GM18520 (cell line): ENCODE measurements around the gene FBXO9.

Source experiments
- ATAC-seq: cut with Tn5 transposase; IDR thresholded peaks from one replicate; pipeline ENCODE4 v1.9.1; 2021; ENCODE audit not compliant: unreplicated experiment

Gene FBXO9

GRCh38 chr6:53086302-53086701 is 21.1 kb downstream of the FBXO9 start:
- no peak for ATAC-seq

GRCh38 chr6:53089948-53090347 is 24.7 kb downstream of the FBXO9 start:
- no peak for ATAC-seq

- ATAC-seq, result no peak
Measured at GRCh38 chr6:53090576-53090975, 25.4 kb downstream of the FBXO9 start.

- ATAC-seq, result no peak
Measured at GRCh38 chr6:53095270-53095669, 30.1 kb downstream of the FBXO9 start.

- no peak for ATAC-seq
Measured at GRCh38 chr6:53095716-53096115, 30.5 kb downstream of the FBXO9 start.

- no peak for ATAC-seq
Measured at GRCh38 chr6:53100561-53100960, 35.4 kb downstream of the FBXO9 start.

- ATAC-seq, result no peak
Measured at GRCh38 chr6:53101006-53101405, 35.8 kb downstream of the FBXO9 start.

- ATAC-seq, result no peak
Measured at GRCh38 chr6:53103993-53104675, 38.9 kb downstream of the FBXO9 start.

GRCh38 chr6:53104916-53105315 is 39.7 kb downstream of the FBXO9 start:
- ATAC-seq, result no peak

GRCh38 chr6:53107091-53107490 is 41.9 kb downstream of the FBXO9 start:
- no peak for ATAC-seq

GRCh38 chr6:53109612-53110011 is 44.4 kb downstream of the FBXO9 start:
- ATAC-seq, result peak; percentile 55

- no peak for ATAC-seq
Measured at GRCh38 chr6:53111865-53112264, 46.7 kb downstream of the FBXO9 start.

- ATAC-seq, result no peak
Measured at GRCh38 chr6:53112404-53112803, 47.2 kb downstream of the FBXO9 start.

GRCh38 chr6:53112871-53113270 is 47.7 kb downstream of the FBXO9 start:
- no peak for ATAC-seq

GRCh38 chr6:53113742-53114141 is 48.5 kb downstream of the FBXO9 start:
- ATAC-seq, result no peak

GRCh38 chr6:53115113-53115512 is 49.9 kb downstream of the FBXO9 start:
- no peak for ATAC-seq

GRCh38 chr6:53115741-53116140 is 50.5 kb downstream of the FBXO9 start:
- no peak for ATAC-seq

- ATAC-seq, result no peak
Measured at GRCh38 chr6:53119349-53119748, 54.1 kb downstream of the FBXO9 start.

- no peak for ATAC-seq
Measured at GRCh38 chr6:53119772-53120409, 54.7 kb downstream of the FBXO9 start.

- no peak for ATAC-seq
Measured at GRCh38 chr6:53124131-53124800, 59.1 kb downstream of the FBXO9 start.

GRCh38 chr6:53125276-53125675 is 60.1 kb downstream of the FBXO9 start:
- ATAC-seq, result no peak

GRCh38 chr6:53128842-53129241 is 63.6 kb downstream of the FBXO9 start:
- no peak for ATAC-seq
